Right lobe of liver (tissue), 4 donors: ENCODE results near the gene DVL2.

Experiments
- POLR2A ChIP-seq: fragments of 450-650 bp; IDR thresholded peaks from one replicate; pipeline ENCODE4 v1.6.1; 2017; ENCODE audit warnings: antibody characterized with exemption, mild to moderate bottlenecking
- TF ChIP-seq, protein P1 (sequence below), 4 donors: fragments of 200-600 bp in 3 of 4; fragments of 450-650 bp in 1 of 4; IDR thresholded peaks; one replicate each; pipeline versions ENCODE4 v1.5.1 to v1.8.0; 2016 to 2022; ENCODE audit warnings: antibody characterized with exemption in 4 of 4, mild to moderate bottlenecking in 2 of 4
- donor health status: DM: no; HTN: no; CAD: no.
- donor health status: DM: no; HTN: no; CAD: no.
- donor health status: DM: no; HTN: yes; CAD: no.

DNA sequence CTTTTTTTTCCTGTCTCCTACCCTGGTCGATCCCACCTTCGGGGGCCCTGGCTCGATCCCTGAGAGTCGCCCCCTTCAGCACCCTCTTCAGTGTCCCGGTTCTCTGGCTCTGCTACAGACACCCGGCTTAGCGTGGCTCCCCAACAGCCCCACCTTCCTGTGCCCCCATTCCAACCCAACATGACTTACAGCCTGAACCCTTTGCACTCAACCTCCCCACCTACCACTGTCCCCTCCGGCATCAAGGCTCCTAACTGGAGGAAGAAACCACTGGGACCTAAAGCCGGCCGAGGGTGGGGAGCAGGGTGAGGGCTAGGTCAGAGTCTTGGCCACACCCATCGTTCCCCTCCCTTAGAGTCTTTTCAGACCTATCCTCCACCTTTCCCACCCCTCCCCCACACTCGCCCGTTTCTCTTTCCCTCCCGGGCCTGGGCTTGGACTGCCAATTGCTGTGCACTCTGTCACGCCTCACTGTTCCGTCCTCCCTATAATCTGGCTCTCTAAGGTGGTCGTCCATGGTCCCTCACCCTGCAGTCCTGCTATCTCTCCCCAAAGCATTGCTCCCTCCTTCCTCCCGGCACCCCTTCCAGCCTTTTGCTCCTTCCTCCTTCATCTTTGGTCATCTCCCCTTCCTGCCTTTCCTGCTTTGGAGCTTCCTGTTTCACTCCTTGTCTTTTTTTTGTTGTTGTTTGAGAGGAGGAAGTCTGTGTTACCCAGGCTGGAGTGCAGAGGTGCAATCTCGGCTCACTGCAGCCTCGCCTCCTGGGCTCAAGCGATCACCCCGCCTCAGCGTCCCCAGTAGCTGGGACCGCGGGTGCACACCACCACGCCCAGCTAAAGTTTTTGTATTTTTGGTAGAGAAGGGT, 28.9 kb upstream of the DVL2 start:
- TF ChIP-seq POLR2A, result no peak
- TF ChIP-seq, protein P1, sequence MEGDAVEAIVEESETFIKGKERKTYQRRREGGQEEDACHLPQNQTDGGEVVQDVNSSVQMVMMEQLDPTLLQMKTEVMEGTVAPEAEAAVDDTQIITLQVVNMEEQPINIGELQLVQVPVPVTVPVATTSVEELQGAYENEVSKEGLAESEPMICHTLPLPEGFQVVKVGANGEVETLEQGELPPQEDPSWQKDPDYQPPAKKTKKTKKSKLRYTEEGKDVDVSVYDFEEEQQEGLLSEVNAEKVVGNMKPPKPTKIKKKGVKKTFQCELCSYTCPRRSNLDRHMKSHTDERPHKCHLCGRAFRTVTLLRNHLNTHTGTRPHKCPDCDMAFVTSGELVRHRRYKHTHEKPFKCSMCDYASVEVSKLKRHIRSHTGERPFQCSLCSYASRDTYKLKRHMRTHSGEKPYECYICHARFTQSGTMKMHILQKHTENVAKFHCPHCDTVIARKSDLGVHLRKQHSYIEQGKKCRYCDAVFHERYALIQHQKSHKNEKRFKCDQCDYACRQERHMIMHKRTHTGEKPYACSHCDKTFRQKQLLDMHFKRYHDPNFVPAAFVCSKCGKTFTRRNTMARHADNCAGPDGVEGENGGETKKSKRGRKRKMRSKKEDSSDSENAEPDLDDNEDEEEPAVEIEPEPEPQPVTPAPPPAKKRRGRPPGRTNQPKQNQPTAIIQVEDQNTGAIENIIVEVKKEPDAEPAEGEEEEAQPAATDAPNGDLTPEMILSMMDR (IDR thresholded peaks at IDR 0.05), result no peak
